HEK293 (cell line): ENCODE results near the gene RPS6KA2.

Experiments
- CTCF ChIA-PET: fragments of 350-600 bp; formaldehyde crosslinking; extraction: SDS; loops from one replicate; lab custom pipeline; 2021; ENCODE audit warnings: antibody characterized with exemption; lab: Yijun Ruan, JAX
- POLR2A ChIA-PET: fragments of 300-600 bp; formaldehyde crosslinking; extraction: SDS; loops from one replicate; lab custom pipeline; 2020; ENCODE audit warnings: antibody characterized with exemption, inconsistent platforms; lab: Yijun Ruan, JAX
- H3K27ac ChIP-seq: fragments of 200-500 bp; sonication (Bioruptor generic); 2 replicates; pipeline ENCODE4 v1.5.1; 2014; ENCODE audit warnings: low read depth, low read length, control low read depth, inconsistent platforms; ENCODE audit errors: extremely low read depth
- H3K36me3 ChIP-seq, 2 experiments: fragments of 200-500 bp in 1 of 2; sonication (Bioruptor generic) in 1 of 2; 1 replicate in 1 of 2; 2 replicates in 1 of 2; pipeline ENCODE4 v1.5.1; 2014 to 2017; ENCODE audit warnings: inconsistent platforms in 2 of 2, low read length in 2 of 2; ENCODE audit not compliant: control insufficient read depth in 2 of 2, insufficient read depth in 1 of 2
- H3K4me1 ChIP-seq: fragments of 200-500 bp; sonication (Bioruptor generic); 2 replicates; pipeline ENCODE4 v1.5.1; 2014; ENCODE audit warnings: mild to moderate bottlenecking, low read length, inconsistent platforms; ENCODE audit not compliant: control insufficient read depth, insufficient read depth
- H3K4me3 ChIP-seq: 2 replicates; pipeline ENCODE4 v1.5.1; 2011; ENCODE audit warnings: low read depth, mild to moderate bottlenecking, control low read depth, low read length, moderate library complexity
- H3K9me3 ChIP-seq: fragments of 200-500 bp; sonication (Bioruptor generic); 2 replicates; pipeline ENCODE4 v1.5.1; 2014; ENCODE audit warnings: low read depth, low read length, inconsistent platforms; ENCODE audit not compliant: control insufficient read depth, insufficient read depth
- EGR2 ChIP-seq: fragments of 450-650 bp; formaldehyde crosslinking; IDR thresholded peaks from 2 replicates; pipeline ENCODE4 v1.5.1; 2016; ENCODE audit warnings: low read depth, missing biosample characterization, missing genetic modification characterization
- FEZF1 ChIP-seq: fragments of 450-650 bp; formaldehyde crosslinking; IDR thresholded peaks from 2 replicates; pipeline ENCODE4 v1.5.1; 2016; ENCODE audit warnings: missing biosample characterization, missing genetic modification characterization
- GLIS2 ChIP-seq: fragments of 450-650 bp; formaldehyde crosslinking; IDR thresholded peaks from 2 replicates; pipeline ENCODE4 v1.5.1; 2016; ENCODE audit warnings: missing biosample characterization, missing genetic modification characterization
- KLF7 ChIP-seq: fragments of 450-650 bp; formaldehyde crosslinking; IDR thresholded peaks from 2 replicates; pipeline ENCODE4 v1.5.1; 2016; ENCODE audit warnings: missing biosample characterization, missing genetic modification characterization, borderline replicate concordance
- PRDM10 ChIP-seq: fragments of 450-650 bp; formaldehyde crosslinking; IDR thresholded peaks from 2 replicates; pipeline ENCODE4 v1.5.1; 2016; ENCODE audit warnings: missing biosample characterization, missing genetic modification characterization
- PRDM2 ChIP-seq: fragments of 450-650 bp; formaldehyde crosslinking; IDR thresholded peaks from 2 replicates; pipeline ENCODE4 v1.5.1; 2016; ENCODE audit warnings: missing biosample characterization, missing genetic modification characterization, borderline replicate concordance
- ZEB2 ChIP-seq: fragments of 450-650 bp; formaldehyde crosslinking; IDR thresholded peaks from 2 replicates; pipeline ENCODE4 v1.5.1; 2016; ENCODE audit warnings: missing biosample characterization, missing genetic modification characterization
- ZFP37 ChIP-seq: fragments of 450-650 bp; formaldehyde crosslinking; IDR thresholded peaks from 2 replicates; pipeline ENCODE4 v1.5.1; 2016; ENCODE audit warnings: missing biosample characterization, missing genetic modification characterization
- ZNF114 ChIP-seq: fragments of 450-650 bp; formaldehyde crosslinking; IDR thresholded peaks from 2 replicates; pipeline ENCODE4 v1.5.0; 2017; ENCODE audit warnings: missing biosample characterization, missing genetic modification characterization
- ZNF175 ChIP-seq: fragments of 450-650 bp; formaldehyde crosslinking; IDR thresholded peaks from 2 replicates; pipeline ENCODE4 v1.5.1; 2016; ENCODE audit warnings: missing biosample characterization, missing genetic modification characterization
- ZNF266 ChIP-seq: fragments of 450-650 bp; formaldehyde crosslinking; IDR thresholded peaks from 2 replicates; pipeline ENCODE4 v1.5.1; 2016; ENCODE audit warnings: missing biosample characterization, missing genetic modification characterization, low read depth
- ZNF302 ChIP-seq: fragments of 450-650 bp; formaldehyde crosslinking; IDR thresholded peaks from 2 replicates; pipeline ENCODE4 v1.5.1; 2016; ENCODE audit warnings: missing biosample characterization, missing genetic modification characterization, low read depth
- ZNF324 ChIP-seq: fragments of 450-650 bp; formaldehyde crosslinking; IDR thresholded peaks from 2 replicates; pipeline ENCODE4 v1.5.1; 2016; ENCODE audit warnings: missing biosample characterization, missing genetic modification characterization
- ZNF335 ChIP-seq: fragments of 450-650 bp; formaldehyde crosslinking; conservative IDR thresholded peaks from 2 replicates; pipeline ENCODE4 v1.5.1; 2016; ENCODE audit warnings: missing biosample characterization, missing genetic modification characterization
- ZNF549 ChIP-seq: fragments of 450-650 bp; IDR thresholded peaks from 2 replicates; pipeline ENCODE4 v1.5.1; 2018; ENCODE audit warnings: missing biosample characterization, missing genetic modification characterization, mild to moderate bottlenecking, inconsistent platforms, moderate library complexity
- ZNF707 ChIP-seq: fragments of 450-650 bp; formaldehyde crosslinking; IDR thresholded peaks from 2 replicates; pipeline ENCODE4 v1.5.1; 2016; ENCODE audit warnings: missing biosample characterization, missing genetic modification characterization
- ZSCAN23 ChIP-seq: fragments of 450-650 bp; formaldehyde crosslinking; IDR thresholded peaks from 2 replicates; pipeline ENCODE4 v1.5.1; 2016; ENCODE audit warnings: missing biosample characterization, missing genetic modification characterization
- ZSCAN30 ChIP-seq: fragments of 450-650 bp; IDR thresholded peaks from 2 replicates; pipeline ENCODE4 v1.5.1; 2018; ENCODE audit warnings: missing biosample characterization, mild to moderate bottlenecking, missing genetic modification characterization, moderate library complexity

The RPS6KA2 gene

GRCh38 chr6:166446146-166446545, 180.9 kb downstream of the RPS6KA2 start:
- CTCF ChIA-PET: interaction anchor here (0.6 to 1.1 kb wide), 2 partner anchors 10 to 1135 kb away, joined by 4 to 5 read pairs; no protein-coding TSS in a partner anchor
- TF ChIP-seq ZFP37 (tag by site-specific recombination) (no peak), ZNF549 (no peak), ZNF707 (no peak), FEZF1 (tag by site-specific recombination) (no peak), ZEB2 (no peak), PRDM2 (no peak), EGR2 (tag by site-specific recombination) (no peak), ZNF324 (tag by site-specific recombination) (no peak), KLF7 (no peak), ZSCAN23 (no peak), ZNF175 (tag by site-specific recombination) (no peak), ZNF266 (tag by site-specific recombination) (no peak), ZNF114 (tag by site-specific recombination) (no peak), GLIS2 (tag by site-specific recombination) (no peak), ZNF335 (tag by site-specific recombination) (no peak)
- POLR2A ChIA-PET: no interaction called here
- Histone ChIP-seq H3K4me1 (no peaks in the 10 kb centered on the region), H3K27ac (no peak overlapping the region), H3K4me3 (no peak overlapping the region), H3K36me3 (peaks cover 0 to 4% of the 10 kb centered on the region in 2 experiments; a peak in 1 of 3 replicates), H3K9me3 (no peaks in the 10 kb centered on the region)

GRCh38 chr6:166444446-166444845, 182.6 kb downstream of the RPS6KA2 start:
- H3K9me3 ChIP-seq: no peaks in the 10 kb centered on the region
- H3K36me3 ChIP-seq: peaks cover 0 to 4% of the 10 kb centered on the region in 2 experiments; a peak in 1 of 3 replicates
- H3K27ac ChIP-seq: no peak overlapping the region
- H3K4me3 ChIP-seq: no peak overlapping the region
- no peak for TF ChIP-seq ZNF302
- TF ChIP-seq ZSCAN30 (tag by site-specific recombination): no peak
- no peak for TF ChIP-seq PRDM10 (tag by site-specific recombination)
- TF ChIP-seq, all 188 proteins: peak for 0
- ChIA-PET CTCF (interaction anchor here (1.5 kb wide), 1 partner anchor 11 kb away, joined by 3 read pairs; no protein-coding TSS in a partner anchor), POLR2A (no interaction called here)
- no peaks in the 10 kb centered on the region for H3K4me1 ChIP-seq
